B cell (primary cell): ENCODE measurements around the gene MED27.

ENCODE experiments used
- EZH2 ChIP-seq: IDR thresholded peaks from 2 replicates; pipeline ENCODE4 v1.6.1; 2012; ENCODE audit warnings: borderline replicate concordance, low read depth, mild to moderate bottlenecking, moderate library complexity, low read length; ENCODE audit not compliant: insufficient read depth, poor library complexity, severe bottlenecking
- TF ChIP-seq, protein P1 (sequence below): fragments of 200-600 bp; IDR thresholded peaks from one replicate; pipeline ENCODE4 v1.8.0; 2022; ENCODE audit warnings: antibody characterized with exemption, mild to moderate bottlenecking

DNA sequence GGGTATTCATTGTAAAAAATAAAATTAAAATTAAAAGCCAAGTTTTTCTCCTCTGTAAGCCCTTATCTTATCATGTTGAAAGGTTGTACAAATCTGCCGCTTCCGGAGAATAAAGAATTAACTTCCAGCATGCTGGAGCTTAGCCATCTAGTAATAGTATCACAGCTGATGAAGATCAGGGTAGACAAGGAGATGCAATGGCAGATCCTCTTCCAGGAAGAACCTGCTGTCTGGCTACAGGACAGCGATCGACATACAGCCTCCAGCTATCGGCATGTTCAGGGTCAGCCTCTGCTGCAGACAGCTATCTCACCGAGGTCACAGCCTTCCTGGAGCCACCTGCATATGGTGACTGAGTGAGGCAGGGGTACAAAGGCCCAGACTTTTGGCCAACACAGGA is 82.6 kb downstream of the MED27 start:
- TF ChIP-seq, protein P1, sequence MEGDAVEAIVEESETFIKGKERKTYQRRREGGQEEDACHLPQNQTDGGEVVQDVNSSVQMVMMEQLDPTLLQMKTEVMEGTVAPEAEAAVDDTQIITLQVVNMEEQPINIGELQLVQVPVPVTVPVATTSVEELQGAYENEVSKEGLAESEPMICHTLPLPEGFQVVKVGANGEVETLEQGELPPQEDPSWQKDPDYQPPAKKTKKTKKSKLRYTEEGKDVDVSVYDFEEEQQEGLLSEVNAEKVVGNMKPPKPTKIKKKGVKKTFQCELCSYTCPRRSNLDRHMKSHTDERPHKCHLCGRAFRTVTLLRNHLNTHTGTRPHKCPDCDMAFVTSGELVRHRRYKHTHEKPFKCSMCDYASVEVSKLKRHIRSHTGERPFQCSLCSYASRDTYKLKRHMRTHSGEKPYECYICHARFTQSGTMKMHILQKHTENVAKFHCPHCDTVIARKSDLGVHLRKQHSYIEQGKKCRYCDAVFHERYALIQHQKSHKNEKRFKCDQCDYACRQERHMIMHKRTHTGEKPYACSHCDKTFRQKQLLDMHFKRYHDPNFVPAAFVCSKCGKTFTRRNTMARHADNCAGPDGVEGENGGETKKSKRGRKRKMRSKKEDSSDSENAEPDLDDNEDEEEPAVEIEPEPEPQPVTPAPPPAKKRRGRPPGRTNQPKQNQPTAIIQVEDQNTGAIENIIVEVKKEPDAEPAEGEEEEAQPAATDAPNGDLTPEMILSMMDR: no peak
- TF ChIP-seq EZH2: no peak
